ENCODE data around the gene CKMT2.

DNA sequence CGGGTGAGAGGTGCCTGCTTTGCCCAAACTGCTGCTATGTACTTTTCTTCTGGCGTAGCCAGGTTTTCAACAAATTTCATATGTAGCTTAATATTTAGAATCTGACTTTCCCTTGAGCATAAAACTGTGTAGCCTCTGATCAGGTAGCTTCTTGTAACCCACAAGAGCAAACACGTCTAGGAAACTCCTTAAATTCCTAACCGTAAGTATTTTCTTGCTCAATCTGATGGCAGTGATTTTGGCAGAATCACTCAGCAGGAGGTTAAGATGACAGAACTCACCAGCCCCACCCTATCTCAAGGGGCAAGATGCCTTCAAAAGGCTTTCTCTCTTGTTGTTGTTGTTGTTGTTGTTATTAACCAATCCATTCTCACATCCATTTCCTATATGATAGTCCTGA is 20.8 kb downstream of the CKMT2 start:
- TF ChIP-seq POLR2A (IDR thresholded peaks at IDR 0.05) (no peak), POLR2AphosphoS5 (IDR thresholded peaks at IDR 0.05) (no peak)
- TF ChIP-seq, protein P1, sequence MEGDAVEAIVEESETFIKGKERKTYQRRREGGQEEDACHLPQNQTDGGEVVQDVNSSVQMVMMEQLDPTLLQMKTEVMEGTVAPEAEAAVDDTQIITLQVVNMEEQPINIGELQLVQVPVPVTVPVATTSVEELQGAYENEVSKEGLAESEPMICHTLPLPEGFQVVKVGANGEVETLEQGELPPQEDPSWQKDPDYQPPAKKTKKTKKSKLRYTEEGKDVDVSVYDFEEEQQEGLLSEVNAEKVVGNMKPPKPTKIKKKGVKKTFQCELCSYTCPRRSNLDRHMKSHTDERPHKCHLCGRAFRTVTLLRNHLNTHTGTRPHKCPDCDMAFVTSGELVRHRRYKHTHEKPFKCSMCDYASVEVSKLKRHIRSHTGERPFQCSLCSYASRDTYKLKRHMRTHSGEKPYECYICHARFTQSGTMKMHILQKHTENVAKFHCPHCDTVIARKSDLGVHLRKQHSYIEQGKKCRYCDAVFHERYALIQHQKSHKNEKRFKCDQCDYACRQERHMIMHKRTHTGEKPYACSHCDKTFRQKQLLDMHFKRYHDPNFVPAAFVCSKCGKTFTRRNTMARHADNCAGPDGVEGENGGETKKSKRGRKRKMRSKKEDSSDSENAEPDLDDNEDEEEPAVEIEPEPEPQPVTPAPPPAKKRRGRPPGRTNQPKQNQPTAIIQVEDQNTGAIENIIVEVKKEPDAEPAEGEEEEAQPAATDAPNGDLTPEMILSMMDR (IDR thresholded peaks at IDR 0.05): no peak
